Measurements from ENCODE around the gene DCUN1D1. TPM values are rescaled to one million over a fixed set of nuclear protein-coding genes. Genes with fewer than 3 reads are reported as not detected.

Gene DCUN1D1
- total RNA-seq, 1 donor from 2014 or later = 44.2 TPM

DNA sequence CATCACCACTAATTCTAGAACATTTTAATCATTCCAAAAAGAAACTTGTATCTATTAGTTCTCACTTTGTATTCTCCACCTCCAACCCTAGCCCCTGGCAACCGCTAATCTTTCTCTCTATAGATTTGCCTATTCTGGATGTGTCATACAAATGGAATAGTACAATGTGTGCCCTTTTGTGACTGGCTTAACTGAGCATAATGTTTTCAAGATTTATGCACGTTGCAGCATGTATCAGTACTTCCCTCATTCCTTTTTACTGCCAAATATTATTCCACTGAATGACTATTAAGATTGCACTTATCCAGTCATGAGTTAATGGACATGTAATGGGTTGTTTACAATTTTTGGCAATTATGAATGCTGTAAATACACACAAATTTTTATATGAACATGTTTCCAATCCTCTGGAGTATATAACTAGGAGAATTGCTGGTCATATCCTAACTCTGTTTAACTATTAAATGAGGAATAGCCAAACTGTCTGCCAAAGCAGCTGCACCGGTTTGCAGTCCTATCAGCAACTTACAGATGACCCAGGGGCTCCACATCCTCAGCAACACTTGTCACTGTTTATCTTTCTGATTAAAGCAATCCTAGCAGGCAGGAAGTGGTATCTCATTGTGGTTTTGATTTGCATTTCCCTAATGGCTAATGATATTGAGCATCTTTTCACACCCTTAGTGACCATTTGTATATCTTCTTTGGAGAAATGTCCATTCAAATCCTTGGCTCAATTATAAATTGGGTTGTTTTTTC, 42.9 kb downstream of the DCUN1D1 start:
- Mint-ChIP-seq H3K36me3 (ENCODE audit: low read depth) (peaks cover 3% of the 10 kb centered on the region), H3K4me3 (no peak overlapping the region), H3K4me1 (peaks cover 14% of the 10 kb centered on the region), H3K9me3 (no peaks in the 10 kb centered on the region), H3K27ac (no peak overlapping the region), H3K27me3 (no peaks in the 10 kb centered on the region)
- DNase-seq (no peak), ATAC-seq (ENCODE audit: low read depth) (no peak)
- ChIA-PET CTCF (interaction anchor here (0.6 kb wide), 1 partner anchor 480 kb away, joined by 3 read pairs; no protein-coding TSS in a partner anchor), POLR2A (no interaction called here)
- TF ChIP-seq, protein P1, sequence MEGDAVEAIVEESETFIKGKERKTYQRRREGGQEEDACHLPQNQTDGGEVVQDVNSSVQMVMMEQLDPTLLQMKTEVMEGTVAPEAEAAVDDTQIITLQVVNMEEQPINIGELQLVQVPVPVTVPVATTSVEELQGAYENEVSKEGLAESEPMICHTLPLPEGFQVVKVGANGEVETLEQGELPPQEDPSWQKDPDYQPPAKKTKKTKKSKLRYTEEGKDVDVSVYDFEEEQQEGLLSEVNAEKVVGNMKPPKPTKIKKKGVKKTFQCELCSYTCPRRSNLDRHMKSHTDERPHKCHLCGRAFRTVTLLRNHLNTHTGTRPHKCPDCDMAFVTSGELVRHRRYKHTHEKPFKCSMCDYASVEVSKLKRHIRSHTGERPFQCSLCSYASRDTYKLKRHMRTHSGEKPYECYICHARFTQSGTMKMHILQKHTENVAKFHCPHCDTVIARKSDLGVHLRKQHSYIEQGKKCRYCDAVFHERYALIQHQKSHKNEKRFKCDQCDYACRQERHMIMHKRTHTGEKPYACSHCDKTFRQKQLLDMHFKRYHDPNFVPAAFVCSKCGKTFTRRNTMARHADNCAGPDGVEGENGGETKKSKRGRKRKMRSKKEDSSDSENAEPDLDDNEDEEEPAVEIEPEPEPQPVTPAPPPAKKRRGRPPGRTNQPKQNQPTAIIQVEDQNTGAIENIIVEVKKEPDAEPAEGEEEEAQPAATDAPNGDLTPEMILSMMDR (IDR thresholded peaks at IDR 0.05) = no peak
- intact Hi-C loops (cut with micrococcal nuclease) = loop anchor here (2.0 kb wide), 1 partner anchor 13 kb away; no protein-coding TSS in a partner anchor

DNA sequence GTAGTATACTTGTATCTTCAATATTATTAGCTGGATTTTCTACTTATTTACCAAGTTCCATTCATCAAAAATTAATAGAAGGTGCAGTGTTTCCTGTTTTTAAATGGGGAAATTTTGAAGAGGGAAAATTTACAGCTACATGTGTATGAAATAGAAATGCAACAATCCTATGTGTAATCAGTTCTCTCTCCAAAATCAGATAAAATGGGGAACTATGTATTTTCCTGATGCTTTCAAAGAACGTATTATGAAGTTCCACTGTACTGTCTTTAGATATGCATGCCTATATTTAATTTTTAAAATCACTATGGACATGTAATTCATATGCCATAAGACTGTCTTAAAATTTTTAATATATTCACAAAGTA, 43.4 kb downstream of the DCUN1D1 start:
- CTCF ChIA-PET = interaction anchor here (0.6 kb wide), 1 partner anchor 480 kb away, joined by 3 read pairs; no protein-coding TSS in a partner anchor
- POLR2A ChIA-PET = no interaction called here

DNA sequence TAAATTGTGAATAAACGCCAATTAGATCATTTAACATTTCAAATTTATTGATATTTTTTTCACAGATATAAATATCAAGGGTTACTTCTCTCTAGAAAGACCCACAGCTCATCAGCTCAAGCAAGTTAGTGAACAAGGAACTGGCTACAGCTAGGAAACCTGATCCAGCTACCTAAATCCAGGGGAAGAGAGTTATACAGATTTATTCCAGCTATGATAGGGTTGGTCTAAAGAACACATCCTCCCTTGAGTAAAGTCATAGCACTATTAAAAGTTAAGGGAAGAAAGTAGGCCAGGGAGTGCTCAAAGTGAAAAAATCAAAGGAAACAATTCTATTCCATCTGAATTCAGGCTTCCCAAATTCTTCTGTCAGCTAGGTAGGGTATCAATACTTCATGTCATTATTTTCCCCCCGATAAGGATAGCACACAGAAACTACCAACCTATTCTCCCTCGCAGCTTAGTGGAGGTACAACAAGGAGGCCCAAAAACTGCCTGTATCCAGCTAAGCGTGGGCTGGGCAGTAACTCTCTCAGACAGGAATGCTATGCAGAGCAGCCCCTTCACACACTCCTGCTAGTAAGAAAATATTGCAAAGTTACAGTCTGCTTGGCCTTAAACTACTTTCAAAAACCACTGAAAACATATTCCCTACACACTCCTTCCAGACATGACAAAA, 44.0 kb downstream of the DCUN1D1 start:
- no peaks in the 10 kb centered on the region for H3K27me3 Mint-ChIP-seq
- peaks cover 5% of the 10 kb centered on the region for H3K9me3 Mint-ChIP-seq
- intact Hi-C loops (cut with micrococcal nuclease) = no loop called here
- H3K4me3 Mint-ChIP-seq = no peak overlapping the region
- H3K36me3 Mint-ChIP-seq (ENCODE audit: low read depth) = peaks cover 6% of the 10 kb centered on the region
- ChIA-PET CTCF (no interaction called here), POLR2A (no interaction called here)
- ATAC-seq (ENCODE audit: low read depth) = no peak
- DNase-seq = no peak
- H3K4me1 Mint-ChIP-seq = peaks cover 14% of the 10 kb centered on the region
- no peak overlapping the region for H3K27ac Mint-ChIP-seq
- TF ChIP-seq, protein P1 (IDR thresholded peaks at IDR 0.05) = no peak

More for the DNA sequence above, 43.4 kb downstream of the DCUN1D1 start:
- Mint-ChIP-seq H3K4me1 (peaks cover 14% of the 10 kb centered on the region), H3K27ac (no peak overlapping the region), H3K9me3 (peaks cover 3% of the 10 kb centered on the region), H3K4me3 (no peak overlapping the region), H3K27me3 (no peaks in the 10 kb centered on the region), H3K36me3 (ENCODE audit: low read depth) (peaks cover 6% of the 10 kb centered on the region)
- intact Hi-C loops (cut with micrococcal nuclease) = no loop called here
- TF ChIP-seq, protein P1 (IDR thresholded peaks at IDR 0.05) = no peak
- ATAC-seq (ENCODE audit: low read depth) = no peak
- DNase-seq = no peak

DNA sequence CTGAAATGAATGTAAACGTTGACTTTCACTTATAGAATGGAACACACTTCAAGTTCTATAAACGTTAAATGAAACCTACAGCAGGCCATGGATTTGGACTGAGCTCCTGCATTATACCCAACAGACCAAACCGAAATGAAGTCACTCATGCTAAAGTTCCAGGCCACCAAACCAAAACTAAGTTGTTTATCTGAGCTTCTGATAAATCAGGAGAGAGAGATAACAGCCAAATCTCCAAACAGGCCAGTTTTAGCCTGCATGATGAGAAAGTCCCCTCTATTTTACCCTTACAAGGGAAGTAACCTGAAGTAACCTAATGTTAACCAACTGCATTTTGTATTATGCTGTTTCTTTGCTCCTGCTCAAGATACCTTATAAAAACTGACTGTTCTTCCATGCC, 44.5 kb downstream of the DCUN1D1 start:
- peaks cover 14% of the 10 kb centered on the region for H3K4me1 Mint-ChIP-seq
- H3K27me3 Mint-ChIP-seq = no peaks in the 10 kb centered on the region
- ATAC-seq (ENCODE audit: low read depth) (no peak), DNase-seq (no peak)
- ChIA-PET POLR2A (no interaction called here), CTCF (no interaction called here)
- no peak overlapping the region for H3K27ac Mint-ChIP-seq
- H3K4me3 Mint-ChIP-seq = no peak overlapping the region
- TF ChIP-seq, protein P1 (IDR thresholded peaks at IDR 0.05) = no peak
- H3K36me3 Mint-ChIP-seq (ENCODE audit: low read depth) = peaks cover 6% of the 10 kb centered on the region
- peaks cover 8% of the 10 kb centered on the region for H3K9me3 Mint-ChIP-seq
- intact Hi-C loops (cut with micrococcal nuclease) = no loop called here

DNA sequence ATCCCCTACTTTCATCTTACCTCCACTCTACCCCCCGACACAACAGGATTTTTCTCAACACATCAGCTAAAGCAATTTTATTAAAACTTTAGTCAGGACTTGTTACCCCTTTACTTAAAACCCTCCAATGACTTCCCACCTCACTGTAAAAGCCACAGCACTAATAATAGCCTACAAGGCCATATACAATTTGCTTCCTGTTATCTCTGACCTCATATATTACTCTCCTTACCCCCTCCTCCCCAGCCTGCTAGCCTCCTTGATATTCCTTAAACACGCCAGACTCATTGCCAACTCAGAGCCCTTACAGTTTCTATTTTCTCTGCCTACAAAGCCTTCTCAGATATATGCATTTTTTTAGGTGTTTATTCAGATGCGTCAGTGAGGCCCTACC, 54.4 kb downstream of the DCUN1D1 start:
- H3K4me3 Mint-ChIP-seq = no peak overlapping the region
- CTCF ChIA-PET = no interaction called here
- ATAC-seq (ENCODE audit: low read depth) (no peak), DNase-seq (no peak)
- TF ChIP-seq, protein P1 (IDR thresholded peaks at IDR 0.05) = no peak
- intact Hi-C loops (cut with micrococcal nuclease) = loop anchor here (2.0 kb wide), 1 partner anchor 13 kb away; no protein-coding TSS in a partner anchor
- no peaks in the 10 kb centered on the region for H3K27me3 Mint-ChIP-seq
- POLR2A ChIA-PET = no interaction called here
- H3K9me3 Mint-ChIP-seq = peaks cover 7% of the 10 kb centered on the region
- peaks cover 13% of the 10 kb centered on the region for H3K4me1 Mint-ChIP-seq
- H3K27ac Mint-ChIP-seq = no peak overlapping the region
- peaks cover 15% of the 10 kb centered on the region for H3K36me3 Mint-ChIP-seq (ENCODE audit: low read depth)

Measured in activated B cell treated with CpG ODN at 0.5 μM for 24 hours (primary cell).